Fibroblast of lung (primary cell): ENCODE results near the gene ZNF112. TPM values are rescaled to one million over a fixed set of nuclear protein-coding genes. Genes with fewer than 3 reads are reported as not detected.

Experiments
- DNase-seq, 2 donors: peaks; one replicate each; pipeline versions ENCODE4 v3.0.0 to v3.0.0-alpha.2; 2010; ENCODE audit warnings: low read depth in 2 of 2
- H2AFZ ChIP-seq: 2 replicates; pipeline ENCODE4 v1.5.1; 2012; ENCODE audit warnings: low read length, control low read depth, inconsistent platforms
- H3K27ac ChIP-seq: 2 replicates; pipeline ENCODE4 v1.5.1; 2011; ENCODE audit warnings: low read length, control low read depth; ENCODE audit not compliant: insufficient read depth
- H3K27me3 ChIP-seq: 2 replicates; pipeline ENCODE4 v1.5.1; 2011; ENCODE audit warnings: mild to moderate bottlenecking, low read length; ENCODE audit not compliant: control insufficient read depth, insufficient read depth
- H3K36me3 ChIP-seq: 2 replicates; pipeline ENCODE4 v1.5.1; 2011; ENCODE audit warnings: low read length; ENCODE audit not compliant: control insufficient read depth, insufficient read depth
- H3K4me1 ChIP-seq: 2 replicates; pipeline ENCODE4 v1.5.1; 2011; ENCODE audit warnings: low read length; ENCODE audit not compliant: control insufficient read depth, insufficient read depth; ENCODE audit errors: extremely low read depth
- H3K4me2 ChIP-seq: 2 replicates; pipeline ENCODE4 v1.5.1; 2011; ENCODE audit warnings: low read length, control low read depth; ENCODE audit not compliant: insufficient read depth; ENCODE audit errors: extremely low read depth
- H3K4me3 ChIP-seq, 4 experiments: fragments of 200-600 bp in 1 of 4; sonication (generic) in 1 of 4; replicated peaks in 1 of 4; 2 replicates each; pipeline ENCODE4 v1.5.1; 2011 to 2016; ENCODE audit warnings: low read length in 4 of 4, low read depth in 3 of 4, mild to moderate bottlenecking in 3 of 4, control low read depth in 2 of 4, inconsistent platforms in 1 of 4, mixed read lengths in 1 of 4; ENCODE audit not compliant: insufficient read depth in 1 of 4; ENCODE audit errors: control extremely low read depth in 1 of 4
- H3K79me2 ChIP-seq: 2 replicates; pipeline ENCODE4 v1.5.1; 2012; ENCODE audit warnings: mild to moderate bottlenecking, low read length, inconsistent platforms; ENCODE audit not compliant: control insufficient read depth, insufficient read depth
- H3K9ac ChIP-seq: 2 replicates; pipeline ENCODE4 v1.5.1; 2011; ENCODE audit warnings: mild to moderate bottlenecking, low read length, control low read depth; ENCODE audit not compliant: insufficient read depth
- H3K9me3 ChIP-seq: 2 replicates; pipeline ENCODE4 v1.5.1; 2012; ENCODE audit warnings: low read depth, low read length; ENCODE audit not compliant: control insufficient read depth, insufficient read depth
- H4K20me1 ChIP-seq: 2 replicates; pipeline ENCODE4 v1.5.1; 2011; ENCODE audit warnings: low read length; ENCODE audit not compliant: control insufficient read depth, insufficient read depth; ENCODE audit errors: extremely low read depth
- EZH2 ChIP-seq: IDR thresholded peaks from 2 replicates; pipeline ENCODE4 v1.5.1; 2012; ENCODE audit warnings: low read length, control low read depth, mild to moderate bottlenecking; ENCODE audit errors: missing control alignments
- polyA plus RNA-seq, 2 donors: library from polyadenylated mRNA; depleted of rRNA in 1 of 2; stranded (reverse) in 1 of 2; unstranded in 1 of 2; fragments of >200 nt; gene quantifications; 2 replicates each; pipeline ENCODE4 v1.2.1, GENCODE V29; 2011 to 2012; ENCODE audit warnings: missing spikeins in 1 of 2
- total RNA-seq: library from RNA; depleted of rRNA; stranded (reverse); fragments of >200 nt; gene quantifications from 2 replicates; pipeline ENCODE4 v1.2.1, GENCODE V29; 2014
- TF ChIP-seq, protein P1 (sequence below), 2 donors: IDR thresholded peaks in 1 of 2; conservative IDR thresholded peaks in 1 of 2; 1 replicate in 1 of 2; 2 replicates in 1 of 2; pipeline ENCODE4 v1.5.1; 2011 to 2012; ENCODE audit warnings: low read length in 2 of 2, control low read depth in 1 of 2, inconsistent platforms in 1 of 2, low read depth in 1 of 2, mild to moderate bottlenecking in 1 of 2

Gene ZNF112
- total and polyA plus RNA-seq, 2 donors (not counting 1 experiment from before 2014, with no cell fraction given): 4.9 to 9.1 TPM

DNA sequence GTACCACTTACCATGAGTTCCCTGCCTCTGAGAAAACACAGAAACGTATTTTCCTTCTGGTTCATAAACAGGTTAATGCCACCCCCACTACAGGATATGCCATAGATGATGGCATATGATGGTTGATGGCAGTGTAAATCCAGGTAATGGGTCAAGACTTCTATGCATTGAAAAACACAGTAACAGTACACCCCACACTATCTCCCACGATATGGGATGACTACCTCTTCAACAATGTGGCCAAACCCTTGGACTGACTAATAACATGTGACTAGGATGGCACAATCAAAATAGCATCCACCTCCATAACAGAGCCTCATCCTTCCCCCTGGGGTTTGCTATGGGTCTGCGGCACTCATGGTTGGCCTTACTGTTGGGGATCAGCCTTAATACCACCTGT, 73.6 kb downstream of the ZNF112 start:
- no peak overlapping the region for H3K27ac ChIP-seq
- no peaks in the 10 kb centered on the region for H3K79me2 ChIP-seq
- no peak overlapping the region for H3K4me3 ChIP-seq
- no peaks in the 10 kb centered on the region for H3K27me3 ChIP-seq
- H3K4me2 ChIP-seq: no peak overlapping the region
- no peak overlapping the region for H3K9ac ChIP-seq
- H2AFZ ChIP-seq: no peak overlapping the region
- TF ChIP-seq, protein P1, sequence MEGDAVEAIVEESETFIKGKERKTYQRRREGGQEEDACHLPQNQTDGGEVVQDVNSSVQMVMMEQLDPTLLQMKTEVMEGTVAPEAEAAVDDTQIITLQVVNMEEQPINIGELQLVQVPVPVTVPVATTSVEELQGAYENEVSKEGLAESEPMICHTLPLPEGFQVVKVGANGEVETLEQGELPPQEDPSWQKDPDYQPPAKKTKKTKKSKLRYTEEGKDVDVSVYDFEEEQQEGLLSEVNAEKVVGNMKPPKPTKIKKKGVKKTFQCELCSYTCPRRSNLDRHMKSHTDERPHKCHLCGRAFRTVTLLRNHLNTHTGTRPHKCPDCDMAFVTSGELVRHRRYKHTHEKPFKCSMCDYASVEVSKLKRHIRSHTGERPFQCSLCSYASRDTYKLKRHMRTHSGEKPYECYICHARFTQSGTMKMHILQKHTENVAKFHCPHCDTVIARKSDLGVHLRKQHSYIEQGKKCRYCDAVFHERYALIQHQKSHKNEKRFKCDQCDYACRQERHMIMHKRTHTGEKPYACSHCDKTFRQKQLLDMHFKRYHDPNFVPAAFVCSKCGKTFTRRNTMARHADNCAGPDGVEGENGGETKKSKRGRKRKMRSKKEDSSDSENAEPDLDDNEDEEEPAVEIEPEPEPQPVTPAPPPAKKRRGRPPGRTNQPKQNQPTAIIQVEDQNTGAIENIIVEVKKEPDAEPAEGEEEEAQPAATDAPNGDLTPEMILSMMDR (conservative IDR thresholded peaks at IDR 0.05 in 1 of 2, IDR thresholded peaks at IDR 0.05 in 1 of 2; ENCODE audit: low read depth in 1 of 2, low read length in 2 of 2): no peak
- TF ChIP-seq EZH2: no peak
- no peaks in the 10 kb centered on the region for H3K4me1 ChIP-seq
- H3K36me3 ChIP-seq: no peaks in the 10 kb centered on the region
- H3K9me3 ChIP-seq: no peaks in the 10 kb centered on the region
- H4K20me1 ChIP-seq: no peaks in the 10 kb centered on the region
- no peak for DNase-seq

- Histone ChIP-seq H3K9ac (no peak overlapping the region), H3K4me3 (no peak overlapping the region), H2AFZ (no peak overlapping the region), H3K27ac (no peak overlapping the region), H3K4me1 (no peaks in the 10 kb centered on the region), H3K36me3 (no peaks in the 10 kb centered on the region), H3K27me3 (no peaks in the 10 kb centered on the region), H4K20me1 (no peaks in the 10 kb centered on the region), H3K79me2 (no peaks in the 10 kb centered on the region), H3K9me3 (no peaks in the 10 kb centered on the region), H3K4me2 (no peak overlapping the region)
- TF ChIP-seq EZH2: no peak
- DNase-seq: no peak
These were observed 75.6 kb downstream of the ZNF112 start for GRCh38 chr19:44280916-44281315.

DNA sequence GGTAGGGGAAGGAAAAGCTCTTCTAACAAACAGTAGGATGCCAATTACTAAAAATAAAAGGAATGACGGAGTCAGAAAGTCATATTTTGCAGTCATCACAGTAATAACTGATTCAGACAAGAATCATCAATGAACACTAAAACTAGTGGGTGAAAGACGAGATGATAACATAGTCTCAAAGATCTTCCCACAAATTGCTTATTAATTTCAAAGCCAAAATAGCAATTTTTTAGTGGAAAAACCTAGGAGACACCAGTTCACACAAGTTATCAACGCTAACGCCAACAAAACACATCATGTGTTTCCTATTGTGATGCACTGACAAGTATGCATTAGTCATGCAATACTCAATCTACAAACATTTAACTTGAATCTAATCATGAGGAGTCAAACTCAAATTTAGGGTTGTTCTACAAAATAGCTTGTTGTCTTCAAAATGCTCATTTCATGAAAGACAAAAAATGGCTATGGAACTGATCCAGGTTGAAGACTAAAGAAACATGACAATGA, 78.2 kb downstream of the ZNF112 start:
- no peak overlapping the region for H3K4me2 ChIP-seq
- no peak overlapping the region for H2AFZ ChIP-seq
- H3K4me1 ChIP-seq: no peaks in the 10 kb centered on the region
- TF ChIP-seq, protein P1 (conservative IDR thresholded peaks at IDR 0.05 in 1 of 2, IDR thresholded peaks at IDR 0.05 in 1 of 2; ENCODE audit: low read depth in 1 of 2, low read length in 2 of 2): no peak
- TF ChIP-seq EZH2: no peak
- peak in 1 of 2 donors; percentile 8 for DNase-seq
- H4K20me1 ChIP-seq: no peaks in the 10 kb centered on the region
- H3K9me3 ChIP-seq: no peaks in the 10 kb centered on the region
- H3K9ac ChIP-seq: no peak overlapping the region
- H3K27ac ChIP-seq: no peak overlapping the region
- H3K4me3 ChIP-seq: no peak overlapping the region
- H3K36me3 ChIP-seq: no peaks in the 10 kb centered on the region
- H3K79me2 ChIP-seq: no peaks in the 10 kb centered on the region
- no peaks in the 10 kb centered on the region for H3K27me3 ChIP-seq
